Activated CD8-positive, alpha-beta T cell treated with anti-CD3 and anti-CD28 coated beads for 36 hours (primary cell): ENCODE measurements around the gene HPCAL1. TPM values are rescaled to one million over a fixed set of nuclear protein-coding genes. Genes with fewer than 3 reads are reported as not detected.

Experiments used
- ATAC-seq: fragments of 200-7000 bp; cut with Tn5 transposase; one replicate; pipeline ENCODE4 v1.10.0; 2021; ENCODE audit warnings: mild to moderate bottlenecking, moderate library complexity
- CTCF ChIA-PET: fragments of 350-600 bp; sonication (Branson Sonifier 250); formaldehyde crosslinking; loops from one replicate; lab custom pipeline; 2021; ENCODE audit warnings: antibody characterized with exemption; lab: Charles Lee
- POLR2A ChIA-PET: fragments of 350-600 bp; sonication (Branson Sonifier 250); formaldehyde crosslinking; loops from one replicate; lab custom pipeline; 2021; ENCODE audit warnings: antibody characterized with exemption; lab: Charles Lee
- DNase-seq: peaks from one replicate; pipeline ENCODE4 v3.0.0-alpha.2; 2020
- H3K27ac Mint-ChIP-seq: one replicate; pipeline ENCODE4 v1.8.0; 2021; ENCODE audit warnings: mild to moderate bottlenecking, mixed read lengths
- H3K27me3 Mint-ChIP-seq: one replicate; pipeline ENCODE4 v1.8.0; 2021; ENCODE audit warnings: mixed read lengths
- H3K36me3 Mint-ChIP-seq: one replicate; pipeline ENCODE4 v1.8.0; 2021; ENCODE audit warnings: low read depth, mixed read lengths
- H3K4me1 Mint-ChIP-seq: one replicate; pipeline ENCODE4 v1.8.0; 2021; ENCODE audit warnings: low read depth, mixed read lengths
- H3K4me3 Mint-ChIP-seq: one replicate; pipeline ENCODE4 v1.8.0; 2021; ENCODE audit warnings: mild to moderate bottlenecking, moderate library complexity, mixed read lengths
- H3K9me3 Mint-ChIP-seq: one replicate; pipeline ENCODE4 v1.8.0; 2021; ENCODE audit warnings: mixed read lengths
- CTCF ChIP-seq: fragments of 200-600 bp; IDR thresholded peaks from one replicate; pipeline ENCODE4 v1.8.0; 2022; ENCODE audit warnings: antibody characterized with exemption, mild to moderate bottlenecking
- intact Hi-C: fragments of 100-400 bp; cut with micrococcal nuclease; formaldehyde crosslinking; loops from one replicate; pipeline ENCODE4 v1.10.0; 2022
- total RNA-seq, 2 experiments: library from RNA; stranded (reverse); gene quantifications; one replicate each; pipeline ENCODE4 v1.2.3, GENCODE V29; 2021

Gene HPCAL1
- total RNA-seq, 2 experiments from 2014 or later: 166 to 170 TPM

- no peak overlapping the region for H3K27ac Mint-ChIP-seq
- no peak overlapping the region for H3K4me3 Mint-ChIP-seq
- CTCF ChIA-PET: interaction anchor here (0.9 to 5.1 kb wide), 2 partner anchors 15 to 281 kb away, joined by 3 to 40 read pairs; no protein-coding TSS in a partner anchor
- TF ChIP-seq CTCF: no peak
- no peaks in the 10 kb centered on the region for H3K9me3 Mint-ChIP-seq
- H3K27me3 Mint-ChIP-seq: no peaks in the 10 kb centered on the region
- ATAC-seq (no peak), DNase-seq (no peak)
- intact Hi-C loops: no loop called here
- H3K4me1 Mint-ChIP-seq: peaks cover 82% of the 10 kb centered on the region
- peaks cover 52% of the 10 kb centered on the region for H3K36me3 Mint-ChIP-seq
- POLR2A ChIA-PET: interaction anchor here (1.1 to 1.2 kb wide), 3 partner anchors 53 to 285 kb away, joined by 3 to 4 read pairs (median 3); no protein-coding TSS in a partner anchor
These were observed 102.7 kb downstream of the HPCAL1 start for GRCh38 chr2:10405448-10405847.

- TF ChIP-seq CTCF: no peak
- no peak overlapping the region for H3K27ac Mint-ChIP-seq
- no peak for DNase-seq
- ATAC-seq: no peak
- intact Hi-C loops: no loop called here
- ChIA-PET POLR2A (interaction anchor here (1.1 to 4.3 kb wide), 4 partner anchors 53 to 285 kb away, joined by 3 to 30 read pairs (median 4); no protein-coding TSS in a partner anchor), CTCF (interaction anchor here (5.1 to 6.6 kb wide), 3 partner anchors 15 to 101 kb away, joined by 40 to 135 read pairs (median 75); partner anchors contain the start of gene HPCAL1)
- H3K27me3 Mint-ChIP-seq: no peaks in the 10 kb centered on the region
- H3K9me3 Mint-ChIP-seq: no peaks in the 10 kb centered on the region
- H3K36me3 Mint-ChIP-seq: peaks cover 50% of the 10 kb centered on the region
- H3K4me1 Mint-ChIP-seq: peaks cover 78% of the 10 kb centered on the region
- H3K4me3 Mint-ChIP-seq: no peak overlapping the region
These were observed 103.3 kb downstream of the HPCAL1 start for GRCh38 chr2:10406016-10406415.

GRCh38 chr2:10406491-10407188 lies 103.9 kb downstream of the HPCAL1 start:
- intact Hi-C loops: no loop called here
- Mint-ChIP-seq H3K27me3 (no peaks in the 10 kb centered on the region), H3K4me3 (no peak overlapping the region), H3K4me1 (peaks cover 72% of the 10 kb centered on the region), H3K9me3 (no peaks in the 10 kb centered on the region), H3K27ac (peak overlapping the region; percentile 94), H3K36me3 (peaks cover 45% of the 10 kb centered on the region)
- DNase-seq: no peak
- no peak for ATAC-seq
- ChIA-PET CTCF (interaction anchor here (0.8 to 6.6 kb wide), 7 partner anchors 16 to 281 kb away, joined by 3 to 135 read pairs (median 49); partner anchors contain the start of gene HPCAL1), POLR2A (interaction anchor here (4.3 kb wide), 1 partner anchor 76 kb away, joined by 30 read pairs; no protein-coding TSS in a partner anchor)
- no peak for TF ChIP-seq CTCF

GRCh38 chr2:10407432-10407831 lies 104.7 kb downstream of the HPCAL1 start:
- Mint-ChIP-seq H3K36me3 (peaks cover 51% of the 10 kb centered on the region), H3K27ac (peak overlapping the region; percentile 94), H3K27me3 (no peaks in the 10 kb centered on the region), H3K9me3 (no peaks in the 10 kb centered on the region), H3K4me1 (peaks cover 66% of the 10 kb centered on the region), H3K4me3 (peak overlapping the region; percentile 57)
- CTCF ChIA-PET: interaction anchor here (0.8 to 6.6 kb wide), 23 partner anchors 8 to 335 kb away, joined by 3 to 135 read pairs (median 19); partner anchors contain the start of genes HPCAL1 and ODC1
- no peak for TF ChIP-seq CTCF
- ATAC-seq (no peak), DNase-seq (no peak)
- POLR2A ChIA-PET: interaction anchor here (1.1 to 4.3 kb wide), 7 partner anchors 40 to 273 kb away, joined by 3 to 30 read pairs (median 4); partner anchors contain the start of gene ODC1
- intact Hi-C loops: no loop called here
